ENCODE data around the gene CDH23.
"Not testable (repeated sequence)": the region's sequence is repeated elsewhere in the genome, so short reads cannot be mapped to it uniquely, and the experiment has no call there.

Gene CDH23

DNA sequence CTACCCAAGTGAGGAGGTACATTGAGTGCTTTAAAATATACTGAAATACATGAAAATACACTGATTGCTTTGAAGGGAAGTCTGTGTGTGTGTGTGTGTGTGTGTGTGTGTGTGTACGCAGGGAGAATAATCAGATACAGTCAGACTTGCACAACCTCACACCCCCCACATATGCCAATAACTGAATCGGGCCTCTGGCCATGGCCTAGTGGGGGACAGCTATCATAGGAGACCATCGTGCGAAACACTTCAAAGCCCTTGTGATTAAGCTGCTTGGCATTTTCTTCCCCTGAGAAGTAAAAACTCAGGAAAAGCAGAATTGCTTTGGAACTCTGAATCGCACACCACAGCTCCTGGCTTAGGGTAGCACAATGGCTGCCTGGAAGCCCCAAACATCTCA lies 187.7 kb downstream of the CDH23 start:
- no peak for DNase-seq (ENCODE audit: low spot score)

DNA sequence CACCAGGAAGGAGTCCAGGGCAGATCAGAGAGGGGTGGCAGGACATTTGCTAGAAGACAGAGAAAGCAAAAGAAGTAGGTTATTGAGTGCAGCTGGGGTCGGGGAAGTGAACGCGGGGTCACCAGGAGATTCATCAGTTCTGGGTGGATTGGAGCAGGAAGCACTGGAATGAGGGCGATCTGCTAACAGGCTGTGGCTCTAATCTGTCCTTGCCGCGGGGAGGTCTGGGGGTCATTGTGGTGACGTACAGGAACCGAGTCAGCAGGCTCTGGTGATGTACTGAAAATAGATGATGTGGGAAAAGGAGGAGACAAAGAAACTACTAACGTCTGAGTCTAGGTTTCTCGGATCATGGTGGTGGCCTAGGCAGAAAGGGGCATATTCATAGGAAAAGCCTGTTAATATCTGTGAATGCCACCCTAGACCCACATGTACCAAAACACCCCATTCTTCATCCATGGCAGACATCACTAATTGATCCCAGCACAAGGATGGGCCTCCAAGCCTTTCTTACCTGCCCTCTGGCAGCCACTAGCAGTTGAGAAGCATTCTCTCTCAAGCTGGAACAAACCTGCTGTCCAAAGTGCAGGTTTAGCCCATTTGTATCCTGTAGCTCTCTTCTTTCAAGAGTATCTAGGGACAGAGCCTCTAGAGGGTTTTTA lies 188.3 kb downstream of the CDH23 start:
- DNase-seq (ENCODE audit: low spot score): no peak

DNA sequence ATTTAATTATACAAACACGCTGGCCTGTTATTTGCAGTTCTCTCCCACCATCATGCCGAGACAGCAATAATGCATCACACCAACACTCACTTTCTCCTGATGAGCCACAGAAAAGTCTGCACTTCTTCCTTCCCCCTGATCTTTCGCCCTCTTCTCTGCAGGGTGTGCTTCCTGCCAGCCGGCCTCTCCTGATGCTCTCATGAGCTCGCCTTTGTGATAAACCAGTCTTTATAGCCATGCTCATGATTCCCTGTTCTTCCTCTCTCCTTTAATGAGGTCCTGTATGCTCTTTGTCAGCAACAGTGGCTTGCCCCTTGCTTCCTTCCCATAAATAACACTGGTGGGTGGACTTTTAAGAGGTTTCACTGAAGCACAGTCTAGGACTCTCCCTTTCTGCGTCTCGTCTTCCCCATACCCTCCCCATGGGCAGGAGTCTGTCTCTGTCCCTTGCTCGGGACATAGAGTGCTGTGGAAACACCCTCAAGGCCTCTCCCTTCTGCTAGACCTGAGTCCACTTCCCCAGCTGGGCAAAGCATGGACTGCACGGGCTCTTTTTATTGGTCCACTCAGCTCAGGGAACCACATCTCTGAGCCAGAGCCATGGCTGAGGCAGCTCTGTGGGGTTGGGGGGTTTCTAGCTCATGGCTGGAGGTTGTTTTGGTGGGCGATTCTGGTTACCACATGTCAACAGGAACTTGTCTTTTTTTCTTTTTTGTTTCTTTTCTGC lies 189.0 kb downstream of the CDH23 start:
- no peak for DNase-seq (ENCODE audit: low spot score)

DNA sequence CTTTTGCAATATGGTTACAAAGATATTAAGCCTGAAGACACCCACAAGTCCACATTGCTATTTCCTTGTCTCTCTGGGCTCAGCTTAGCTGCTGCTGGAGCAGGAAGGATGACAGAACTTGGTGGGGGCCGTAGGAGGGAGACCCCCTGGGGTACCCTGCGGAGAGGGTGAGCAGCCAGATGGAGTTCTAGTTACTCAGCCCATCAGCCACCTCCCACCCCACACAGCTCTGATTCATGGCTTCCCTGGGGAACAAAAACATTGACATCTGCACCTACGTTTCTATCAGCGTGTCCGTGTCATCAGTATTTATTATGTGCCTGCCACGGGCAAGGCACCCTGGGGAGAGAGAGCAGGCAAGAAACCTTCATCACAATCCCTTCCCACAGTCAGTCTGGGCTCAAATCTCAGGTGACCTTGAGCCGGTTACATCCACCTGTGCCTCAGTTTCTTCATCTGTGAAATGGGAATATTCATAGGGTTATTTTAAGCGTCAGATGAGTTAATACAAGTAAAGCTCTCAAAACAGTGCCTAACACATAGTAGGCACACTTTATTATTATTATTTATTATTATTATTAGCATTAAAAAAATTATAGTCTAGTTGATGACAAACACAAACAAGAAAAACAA lies 191.3 kb downstream of the CDH23 start:
- no peak for DNase-seq (ENCODE audit: low spot score)

DNA sequence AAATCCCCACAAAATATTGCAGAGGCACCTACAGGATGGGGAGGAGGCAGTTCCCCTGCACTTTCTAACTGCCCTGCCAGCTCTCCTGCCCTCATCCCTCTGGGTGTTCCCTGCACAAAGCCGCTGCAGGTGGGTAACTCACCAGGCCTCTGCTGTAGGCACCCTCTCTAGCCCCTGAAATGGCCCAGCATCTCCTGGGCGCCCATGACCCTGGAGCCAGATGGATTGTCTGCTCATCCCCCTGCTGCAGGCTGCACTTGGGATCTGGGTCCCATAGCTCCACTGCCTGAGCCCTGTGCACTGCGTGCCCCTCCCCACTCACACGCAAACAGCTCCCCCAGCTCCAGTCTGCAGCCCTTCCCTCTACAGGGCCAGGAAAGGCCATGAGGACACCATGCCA lies 192.0 kb downstream of the CDH23 start:
- no peak for DNase-seq (ENCODE audit: low spot score)

DNA sequence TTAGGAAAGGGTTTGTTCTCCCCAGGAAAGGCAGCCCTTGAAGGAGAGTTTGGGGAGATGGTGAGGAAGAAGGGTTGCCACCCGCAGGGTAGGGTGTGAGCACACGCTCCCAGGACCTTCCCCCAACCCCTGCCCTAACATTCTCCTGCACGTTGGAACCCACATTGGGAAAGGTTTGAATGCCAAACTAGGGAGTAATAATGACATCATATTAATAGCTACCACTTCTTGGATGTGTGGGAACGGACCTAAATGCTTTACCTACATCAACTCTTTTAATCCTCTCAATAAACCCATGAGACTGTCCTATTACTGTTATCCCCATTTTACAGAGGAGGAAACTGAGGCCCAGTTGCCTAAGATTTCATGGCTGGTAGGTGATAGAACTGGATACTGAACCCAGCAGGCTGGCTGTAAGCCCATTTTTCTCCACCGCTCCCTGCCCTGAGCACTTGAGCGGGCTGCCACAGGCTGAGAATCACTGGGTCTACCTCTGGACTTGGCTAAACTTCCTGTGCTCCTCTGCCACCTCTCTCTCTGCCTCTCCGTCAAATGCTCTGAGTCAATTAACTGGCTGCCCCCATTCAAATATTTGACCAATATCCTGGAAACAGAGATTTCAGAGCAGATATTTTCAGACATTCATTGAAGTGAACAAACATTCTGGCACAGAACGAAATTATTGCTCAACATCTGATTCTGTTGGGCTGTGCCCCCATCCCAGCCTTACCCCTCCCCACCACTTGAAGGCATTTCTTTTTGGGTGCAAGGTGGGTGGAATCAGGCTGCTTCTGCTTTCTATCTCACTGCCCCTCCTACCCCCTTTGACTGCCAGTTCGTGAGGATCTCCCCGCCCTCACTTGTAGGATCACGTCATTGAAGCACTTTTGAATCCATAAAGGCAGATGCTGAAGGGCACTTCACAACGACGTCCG lies 193.2 kb downstream of the CDH23 start:
- DNase-seq (ENCODE audit: low spot score): no peak

DNA sequence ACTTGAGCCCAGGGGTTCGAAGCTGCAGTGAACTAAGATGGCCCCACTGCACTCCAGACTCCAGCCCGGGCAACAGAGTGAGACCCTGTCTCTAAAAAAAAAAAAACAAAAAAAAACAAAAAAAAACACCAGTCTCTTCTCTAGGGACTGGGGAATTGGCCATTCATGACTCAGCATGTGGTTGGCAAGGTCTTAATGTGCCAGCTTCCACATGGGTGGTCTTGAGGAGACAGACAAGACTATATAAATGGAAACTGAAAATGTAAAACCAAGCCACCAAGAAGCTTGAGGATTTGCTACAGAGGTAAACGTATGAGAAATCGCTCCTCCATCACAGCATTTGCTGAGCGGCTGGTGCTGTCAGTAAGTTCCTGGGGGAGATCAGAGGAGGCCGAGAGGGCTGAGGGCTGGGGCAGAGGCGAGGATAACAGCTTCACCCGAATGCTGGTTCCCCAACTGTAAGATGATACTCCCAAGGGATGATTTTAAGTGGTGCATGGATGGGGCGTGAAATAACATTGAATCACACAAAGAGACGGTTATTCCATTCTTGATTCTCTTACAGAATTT lies 194.1 kb downstream of the CDH23 start:
- DNase-seq (ENCODE audit: low spot score): no peak

DNA sequence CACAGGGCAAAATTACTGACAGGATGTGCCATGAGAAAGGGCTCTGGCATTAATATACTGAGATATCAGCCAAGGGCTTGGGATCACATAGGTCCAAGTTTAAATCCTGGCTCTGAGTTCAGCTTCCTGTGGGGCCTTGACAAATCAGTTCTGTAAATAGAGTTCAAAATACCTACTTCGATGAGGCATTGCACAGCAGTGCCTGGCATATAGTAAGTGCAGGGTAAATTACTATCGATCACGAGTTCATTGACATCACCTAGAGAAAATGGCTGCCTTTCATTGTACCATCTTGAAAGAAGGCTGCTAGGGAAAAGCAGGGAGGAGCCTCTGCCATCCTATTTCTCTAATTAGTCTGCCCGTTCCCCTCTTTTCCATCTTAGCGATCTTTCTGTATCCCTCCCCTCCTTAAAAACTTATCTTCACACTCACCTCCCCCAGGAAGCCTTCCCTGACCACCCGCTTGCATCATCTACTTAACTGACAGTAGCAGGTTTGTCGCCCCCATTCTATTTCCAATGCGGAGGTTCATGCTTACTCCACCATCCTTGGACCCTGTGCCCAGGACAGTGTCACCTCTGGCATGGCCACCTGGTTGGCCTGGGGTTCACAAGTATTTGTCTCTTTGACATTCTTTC lies 198.3 kb downstream of the CDH23 start:
- no peak for DNase-seq (ENCODE audit: low spot score)

DNA sequence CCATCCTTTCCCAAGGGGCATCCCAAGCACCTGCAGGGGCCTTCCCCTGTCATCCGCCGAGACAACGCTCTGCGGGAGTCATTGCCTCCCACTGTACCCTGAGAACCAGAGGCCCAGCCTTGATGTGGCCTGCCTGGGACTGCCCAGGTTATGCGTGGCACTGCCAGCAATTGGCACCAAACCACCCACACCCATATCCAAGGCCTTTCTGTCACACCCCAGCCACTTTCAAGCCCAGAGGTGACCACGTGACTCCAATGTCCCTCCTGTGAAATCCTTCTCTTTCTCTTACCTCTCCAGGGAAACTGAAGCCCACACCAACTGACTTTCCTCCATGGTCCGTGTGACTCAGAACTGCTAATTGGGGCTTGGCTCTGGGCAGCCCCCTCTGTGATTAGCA lies 198.9 kb downstream of the CDH23 start:
- DNase-seq (ENCODE audit: low spot score): no peak

DNA sequence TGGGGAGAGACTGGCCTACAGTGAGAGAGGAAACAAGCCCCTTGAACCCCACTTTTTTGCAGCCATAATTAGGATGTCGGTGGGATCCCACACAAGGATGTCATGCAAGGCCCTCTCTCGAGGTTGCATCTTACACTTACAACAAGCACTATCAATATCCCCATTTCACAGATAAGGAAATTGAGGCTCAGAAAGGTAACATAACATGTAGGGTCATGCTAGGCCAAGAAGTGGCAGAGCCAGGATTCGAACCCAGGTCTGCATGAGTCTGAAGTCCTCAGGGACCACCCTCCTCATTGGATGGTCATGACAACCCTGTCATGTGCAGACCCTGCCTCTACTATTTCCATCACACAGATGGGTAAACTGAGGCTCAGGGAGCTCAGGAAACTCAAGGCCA lies 199.4 kb downstream of the CDH23 start:
- no peak for DNase-seq (ENCODE audit: low spot score)

DNA sequence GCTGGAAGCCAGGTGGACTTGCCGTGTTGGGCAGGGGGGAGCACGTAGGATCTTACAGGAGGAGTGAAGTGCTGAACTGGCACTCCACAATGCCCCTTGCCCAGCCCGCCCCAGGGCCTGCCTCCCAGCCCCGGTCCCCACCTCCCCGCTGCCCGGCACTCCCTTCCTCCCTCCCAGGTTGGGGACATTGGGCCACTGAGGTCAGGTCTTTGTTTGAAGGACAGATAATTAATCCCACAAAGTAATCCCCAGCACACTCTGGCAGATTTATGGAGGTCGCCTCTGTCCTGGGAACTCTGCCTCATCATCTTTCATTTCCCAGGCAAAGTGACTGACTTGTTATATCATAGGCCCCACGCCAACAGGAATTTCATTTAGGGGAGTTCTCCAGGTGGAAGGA lies 200.0 kb downstream of the CDH23 start:
- no peak for DNase-seq (ENCODE audit: low spot score)

DNA sequence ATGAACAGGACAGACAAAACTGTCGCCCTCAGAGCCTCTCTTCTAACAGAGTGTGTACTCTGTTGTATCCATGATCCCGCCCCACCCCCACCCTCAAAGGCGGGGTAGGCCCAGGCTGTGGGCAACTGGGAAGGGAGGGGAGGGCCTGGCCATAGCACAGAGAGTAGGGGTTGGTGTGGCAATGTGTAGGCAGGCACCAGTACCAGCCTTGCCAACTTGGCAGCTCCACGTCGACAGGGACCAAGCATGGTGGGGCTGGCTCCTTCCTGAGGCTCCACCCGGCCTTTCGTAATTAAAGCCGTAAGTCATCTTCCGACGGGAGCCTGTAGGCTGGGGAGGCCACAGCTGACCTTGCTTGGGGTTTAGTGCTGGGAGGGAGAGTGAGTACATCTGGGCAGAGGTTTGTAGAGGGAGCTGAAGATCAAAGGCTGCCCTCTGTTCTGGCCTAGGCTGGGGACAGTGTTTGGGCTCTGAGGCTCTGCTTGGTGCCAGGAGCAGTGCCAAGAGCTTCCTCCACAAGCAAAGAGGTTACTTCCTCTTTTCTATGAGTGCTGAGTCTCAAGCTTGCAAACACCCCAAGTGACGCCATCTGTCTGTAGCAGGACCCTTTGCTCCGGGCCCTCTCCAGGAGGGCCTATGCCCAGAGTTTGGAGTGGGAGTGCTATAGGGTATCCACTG lies 201.2 kb downstream of the CDH23 start:
- no peak for DNase-seq (ENCODE audit: low spot score)

DNA sequence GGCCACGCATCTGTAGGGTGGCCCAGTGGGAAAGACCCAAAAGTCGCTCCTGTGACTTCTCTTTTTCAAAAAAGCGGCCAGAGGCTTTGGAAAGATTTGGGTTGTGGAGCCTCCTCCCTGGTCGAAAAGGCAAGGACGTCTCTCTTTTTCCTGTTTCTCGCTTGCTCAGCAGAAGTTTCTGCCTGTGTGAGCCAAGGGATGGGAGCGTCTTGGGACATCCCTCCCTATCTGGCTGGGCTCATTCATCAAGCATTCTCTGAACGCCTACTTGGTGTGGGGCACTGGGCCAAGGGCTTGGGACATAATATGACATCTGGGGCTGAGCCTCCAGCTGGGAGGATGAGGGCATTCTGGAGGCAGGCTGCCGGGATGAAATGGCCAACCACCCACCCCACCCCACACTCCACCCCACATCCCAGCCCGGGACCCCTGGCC lies 201.9 kb downstream of the CDH23 start:
- no peak for DNase-seq (ENCODE audit: low spot score)

DNA sequence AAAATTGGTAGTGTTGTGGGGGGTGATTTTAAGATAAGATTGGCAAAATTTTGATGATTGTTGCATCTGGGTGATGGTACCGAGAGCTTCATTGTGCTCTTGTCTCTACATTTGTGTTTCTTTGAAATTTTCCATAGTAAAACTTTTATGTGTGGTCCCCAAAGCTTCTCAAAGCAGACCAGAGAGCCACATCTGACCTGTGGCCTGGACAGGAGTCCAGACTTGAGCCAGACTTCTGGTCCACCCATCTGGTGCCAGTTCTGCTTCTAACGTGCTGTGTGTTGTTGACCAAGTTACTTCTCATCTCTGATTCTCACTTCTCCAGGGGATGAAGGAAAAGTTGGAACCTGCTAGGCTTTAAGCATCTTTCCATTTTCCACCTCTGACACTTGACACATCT lies 202.8 kb downstream of the CDH23 start:
- no peak for DNase-seq (ENCODE audit: low spot score)

DNA sequence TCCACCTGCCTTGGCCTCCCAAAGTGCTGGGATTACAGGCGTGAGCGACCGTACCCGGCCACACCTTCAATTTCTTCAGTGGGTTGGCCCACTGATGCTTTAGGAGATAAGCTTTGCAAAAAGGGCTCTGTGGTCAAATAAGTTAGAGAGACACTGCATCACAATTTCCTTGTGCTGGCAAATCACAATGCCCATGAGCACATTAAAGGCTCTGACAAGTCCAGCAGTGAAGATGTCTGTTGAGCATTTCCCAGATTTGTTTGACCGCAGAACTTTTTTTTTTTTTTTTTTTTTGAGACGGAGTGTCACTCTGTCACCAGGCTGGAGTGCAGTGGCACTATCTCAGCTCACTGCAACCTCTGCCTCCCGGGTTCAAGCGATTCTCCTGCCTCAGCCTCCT lies 203.5 kb downstream of the CDH23 start:
- DNase-seq (ENCODE audit: low spot score): not testable (repeated sequence)

DNA sequence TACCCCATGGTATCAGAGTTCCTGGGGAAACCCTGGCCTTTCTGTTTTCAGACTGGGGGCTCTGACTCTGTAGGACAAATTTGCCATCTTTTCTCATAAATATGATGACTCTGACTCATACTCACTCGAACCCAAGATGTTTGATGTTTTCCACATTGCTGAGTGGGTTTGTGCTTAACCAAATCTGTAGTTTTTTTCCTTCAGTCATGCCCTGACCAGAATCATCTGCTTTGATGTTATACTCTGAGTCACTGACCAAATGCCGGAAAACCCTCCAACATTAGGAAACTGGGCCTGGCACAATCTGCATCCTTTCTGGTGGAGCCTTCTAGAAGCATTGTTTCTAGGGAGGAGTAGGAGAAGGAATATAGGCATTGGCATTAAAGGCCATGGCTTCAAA lies 204.1 kb downstream of the CDH23 start:
- no peak for DNase-seq (ENCODE audit: low spot score)

DNA sequence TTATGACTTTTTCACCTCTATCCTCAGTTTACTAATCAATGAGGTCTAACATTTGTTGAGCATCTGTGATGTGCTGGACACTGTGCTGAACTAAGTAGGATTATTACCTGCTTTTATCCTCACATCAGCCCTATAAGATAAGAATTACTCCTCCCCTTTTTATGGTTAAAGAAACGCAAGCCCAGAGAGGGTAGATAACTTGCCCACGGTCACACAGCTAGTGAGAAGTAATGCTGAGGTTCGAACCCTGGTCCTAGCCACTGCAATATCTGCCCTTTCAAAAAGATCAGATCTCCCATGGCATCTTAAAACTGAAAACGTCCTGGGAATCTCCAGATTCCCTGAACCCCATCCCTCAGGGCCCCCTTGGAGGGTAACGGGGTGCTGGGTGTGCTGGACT lies 204.6 kb downstream of the CDH23 start:
- no peak for DNase-seq (ENCODE audit: low spot score)

DNA sequence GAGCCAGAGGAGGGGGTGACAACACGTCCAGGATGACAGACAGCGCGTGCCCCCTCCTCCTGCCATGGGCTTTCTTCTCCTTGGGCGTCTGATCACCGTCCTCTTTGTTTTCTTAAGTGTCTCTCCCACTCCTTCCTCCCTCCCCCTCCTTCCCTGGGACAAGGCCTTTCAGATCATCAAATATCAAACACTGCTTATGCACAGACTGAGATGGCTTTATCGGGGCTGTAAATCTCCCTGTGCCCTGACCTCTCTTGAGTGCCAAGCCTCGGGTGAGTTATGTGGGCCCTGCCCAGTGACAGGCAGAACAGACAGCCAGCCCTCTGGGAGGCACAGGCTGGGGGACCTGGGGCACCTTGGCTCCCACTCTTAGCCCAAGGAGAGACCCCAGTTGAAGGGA lies 206.4 kb downstream of the CDH23 start:
- DNase-seq (ENCODE audit: low spot score): no peak

DNA sequence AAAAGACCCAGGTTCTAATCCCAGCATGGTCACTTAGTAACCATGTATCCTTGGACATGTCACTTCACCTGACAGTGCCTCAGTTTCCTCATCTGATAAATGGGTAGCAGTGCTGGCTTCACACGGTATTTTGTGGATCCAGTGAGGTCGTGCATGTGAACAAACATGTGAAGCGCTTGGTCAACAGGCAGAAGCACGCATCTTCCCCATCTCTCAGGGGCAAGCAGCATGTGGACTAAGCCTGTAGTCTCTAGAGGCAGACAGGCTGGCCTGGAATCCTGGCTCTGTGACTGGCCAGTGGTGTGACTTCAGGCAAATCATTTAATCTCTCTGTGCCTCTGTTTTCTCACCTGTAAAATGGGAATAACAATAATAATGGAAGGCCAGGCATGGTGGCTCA lies 207.0 kb downstream of the CDH23 start:
- no peak for DNase-seq (ENCODE audit: low spot score)

DNA sequence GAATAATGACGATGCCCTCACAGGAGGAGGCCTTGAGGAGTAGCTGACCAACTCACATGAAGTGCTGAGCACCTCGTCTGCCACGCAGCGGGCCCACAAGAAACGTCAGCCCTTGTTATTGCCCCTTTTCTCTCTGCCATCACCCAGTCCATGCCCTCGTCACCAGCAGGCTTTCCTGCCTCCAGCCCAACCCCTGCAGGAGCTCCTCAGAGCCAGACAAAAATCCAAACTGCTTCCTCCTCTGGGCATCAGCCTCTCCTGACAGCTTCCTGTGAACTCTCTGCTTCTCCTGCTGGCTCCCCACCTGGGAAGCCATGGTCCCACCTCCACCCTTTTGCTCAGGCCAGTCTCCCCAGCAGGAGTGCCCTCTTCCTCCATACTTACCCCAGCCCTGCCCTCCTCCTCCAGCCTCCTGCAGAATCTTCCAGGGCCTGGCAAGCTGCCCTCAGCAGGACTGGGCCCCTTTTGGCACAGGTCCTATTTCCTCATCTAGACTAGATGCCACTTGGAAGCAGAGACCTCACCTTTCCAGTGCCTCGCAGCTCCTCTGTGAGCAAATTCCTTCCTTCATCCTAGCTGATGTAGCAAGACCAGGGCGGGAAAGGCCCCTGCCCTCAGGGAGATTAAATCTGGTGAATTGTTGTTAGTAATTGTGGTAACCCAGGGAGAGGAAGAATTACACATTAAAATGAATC lies 207.8 kb downstream of the CDH23 start:
- DNase-seq (ENCODE audit: low spot score): no peak

Data from hematopoietic multipotent progenitor cell treated with erythropoietin and hydrocortisone succinate and interleukin-3 and kit ligand, for 15 days (in vitro differentiated cells).